ENCODE measurements around the gene HYAL3. TPM values are rescaled to one million over a fixed set of nuclear protein-coding genes. Genes with fewer than 3 reads are reported as not detected.
A peak's percentile ranks its signal among the peaks of the same experiment; 100 is the strongest.

Gene HYAL3
- total and polyA plus RNA-seq, 2 donors from 2014 or later, result 2.0 to 3.2 TPM

GRCh38 chr3:50255251-50255615 lies 44.0 kb downstream of the HYAL3 start:
- TF ChIP-seq CTCF (IDR thresholded peaks at IDR 0.05; ENCODE audit: borderline replicate concordance, extremely low read depth, insufficient read depth), result no peak
- Histone ChIP-seq H3K4me1 (ENCODE audit: control insufficient read depth in 2 of 3, insufficient read depth in 2 of 3, low read depth in 1 of 3, low read length in 3 of 3) (peaks cover 0 to 21% (median 3%) of the 10 kb centered on the region in 3 donors), H3K4me3 (ENCODE audit: low read length in 3 of 3) (no peak overlapping the region), H3K36me3 (ENCODE audit: control insufficient read depth in 2 of 3, insufficient read depth in 3 of 3, low read length in 3 of 3) (peaks cover 4 to 35% (median 20%) of the 10 kb centered on the region in 3 donors), H3K9ac (ENCODE audit: low read length in 3 of 3) (no peak overlapping the region), H3K27ac (ENCODE audit: low read depth in 2 of 2, low read length in 2 of 2) (peak overlapping the region; percentile 57 to 90), H3K9me3 (ENCODE audit: control insufficient read depth in 2 of 3, insufficient read depth in 1 of 3, low read length in 3 of 3) (no peaks in the 10 kb centered on the region), H3K27me3 (ENCODE audit: control insufficient read depth, insufficient read depth, low read length) (no peaks in the 10 kb centered on the region)
- intact Hi-C loops (cut with DNase I), result no loop called here
- FAIRE-seq (no peak), DNase-seq (no peak)

- no peaks in the 10 kb centered on the region for H3K27me3 ChIP-seq (ENCODE audit: control insufficient read depth, insufficient read depth, low read length)
- TF ChIP-seq CTCF (IDR thresholded peaks at IDR 0.05; ENCODE audit: borderline replicate concordance, extremely low read depth, insufficient read depth), result no peak
- FAIRE-seq (no peak), DNase-seq (peak in 1 of 5 donors; percentile 15)
- no peaks in the 10 kb centered on the region for H3K9me3 ChIP-seq (ENCODE audit: control insufficient read depth in 2 of 3, insufficient read depth in 1 of 3, low read length in 3 of 3)
- peak overlapping the region; percentile 74 to 90 for H3K27ac ChIP-seq (ENCODE audit: low read depth in 2 of 2, low read length in 2 of 2)
- peaks cover 0 to 25% (median 3%) of the 10 kb centered on the region in 3 donors for H3K4me1 ChIP-seq (ENCODE audit: control insufficient read depth in 2 of 3, insufficient read depth in 2 of 3, low read depth in 1 of 3, low read length in 3 of 3)
- H3K9ac ChIP-seq (ENCODE audit: low read length in 3 of 3), result no peak overlapping the region
- peaks cover 4 to 35% (median 21%) of the 10 kb centered on the region in 3 donors for H3K36me3 ChIP-seq (ENCODE audit: control insufficient read depth in 2 of 3, insufficient read depth in 3 of 3, low read length in 3 of 3)
- no peak overlapping the region for H3K4me3 ChIP-seq (ENCODE audit: low read length in 3 of 3)
- intact Hi-C loops (cut with DNase I), result no loop called here
These were observed 44.5 kb downstream of the HYAL3 start for GRCh38 chr3:50254577-50255250.

GRCh38 chr3:50251220-50251619 lies 48.0 kb downstream of the HYAL3 start:
- Histone ChIP-seq H3K4me1 (ENCODE audit: control insufficient read depth in 2 of 3, insufficient read depth in 2 of 3, low read depth in 1 of 3, low read length in 3 of 3) (peaks cover 0 to 52% (median 12%) of the 10 kb centered on the region in 3 donors), H3K9me3 (ENCODE audit: control insufficient read depth in 2 of 3, insufficient read depth in 1 of 3, low read length in 3 of 3) (no peaks in the 10 kb centered on the region), H3K27ac (ENCODE audit: low read depth in 2 of 2, low read length in 2 of 2) (peak overlapping the region in 1 of 2 donors; percentile 4), H3K36me3 (ENCODE audit: control insufficient read depth in 2 of 3, insufficient read depth in 3 of 3, low read length in 3 of 3) (peaks cover 0 to 17% (median 12%) of the 10 kb centered on the region in 3 donors), H3K4me3 (ENCODE audit: low read length in 3 of 3) (no peak overlapping the region), H3K27me3 (ENCODE audit: control insufficient read depth, insufficient read depth, low read length) (no peaks in the 10 kb centered on the region), H3K9ac (ENCODE audit: low read length in 3 of 3) (peak overlapping the region in 1 of 3 donors; percentile 26)
- FAIRE-seq, result no peak
- intact Hi-C loops (cut with DNase I), result no loop called here
- DNase-seq, result no peak
- TF ChIP-seq CTCF (IDR thresholded peaks at IDR 0.05; ENCODE audit: borderline replicate concordance, extremely low read depth, insufficient read depth), result no peak
